Measurements from ENCODE around the gene GART. TPM values are rescaled to one million over a fixed set of nuclear protein-coding genes. Genes with fewer than 3 reads are reported as not detected.

The GART gene
- polyA plus RNA-seq, 3 donors: 7.4 to 28.6 (median 26.1) TPM

- no peak for DNase-seq
- Mint-ChIP-seq H3K9me3 (peaks cover 0 to 6% (median 0%) of the 10 kb centered on the region in 7 donors), H3K27me3 (ENCODE audit: low read depth in 3 of 3) (no peaks in the 10 kb centered on the region), H3K27ac (peak overlapping the region in 1 of 7 donors; percentile 25), H3K4me1 (peaks cover 10% of the 10 kb centered on the region), H3K36me3 (peaks cover 71 to 95% of the 10 kb centered on the region in 2 donors), H3K4me3 (no peak overlapping the region)
- H3K27me3 ChIP-seq (ENCODE audit: control insufficient read depth in 2 of 2, insufficient read depth in 2 of 2, low read length in 2 of 2): no peaks in the 10 kb centered on the region
- intact Hi-C loops (cut with micrococcal nuclease): no loop called here
- no peak overlapping the region for H3K9ac ChIP-seq (ENCODE audit: insufficient read depth, low read length, poor library complexity, severe bottlenecking)
- peaks cover 79 to 97% of the 10 kb centered on the region in 2 donors for H3K36me3 ChIP-seq (replicated peaks in 1 of 2; ENCODE audit: control insufficient read depth in 1 of 2, insufficient read depth in 2 of 2, low read length in 2 of 2)
- H3K4me2 ChIP-seq (replicated peaks; ENCODE audit: extremely low read depth, low read length, poor library complexity, severe bottlenecking): no peak overlapping the region
- peaks cover 100% of the 10 kb centered on the region for H3K79me2 ChIP-seq (ENCODE audit: insufficient read depth, low read length)
- H3K9me3 ChIP-seq (replicated peaks in 1 of 2; ENCODE audit: control insufficient read depth in 1 of 2, insufficient read depth in 1 of 2, low read length in 2 of 2): no peaks in the 10 kb centered on the region
- no peak overlapping the region for H3K27ac ChIP-seq (ENCODE audit: low read depth in 1 of 2, low read length in 2 of 2)
- no peak overlapping the region for H3K4me3 ChIP-seq (replicated peaks in 1 of 3; ENCODE audit: low read depth in 2 of 3, low read length in 3 of 3)
- H3K4me1 ChIP-seq (ENCODE audit: control insufficient read depth in 1 of 2, insufficient read depth in 2 of 2, low read length in 2 of 2): no peaks in the 10 kb centered on the region
- TF ChIP-seq, protein P1, sequence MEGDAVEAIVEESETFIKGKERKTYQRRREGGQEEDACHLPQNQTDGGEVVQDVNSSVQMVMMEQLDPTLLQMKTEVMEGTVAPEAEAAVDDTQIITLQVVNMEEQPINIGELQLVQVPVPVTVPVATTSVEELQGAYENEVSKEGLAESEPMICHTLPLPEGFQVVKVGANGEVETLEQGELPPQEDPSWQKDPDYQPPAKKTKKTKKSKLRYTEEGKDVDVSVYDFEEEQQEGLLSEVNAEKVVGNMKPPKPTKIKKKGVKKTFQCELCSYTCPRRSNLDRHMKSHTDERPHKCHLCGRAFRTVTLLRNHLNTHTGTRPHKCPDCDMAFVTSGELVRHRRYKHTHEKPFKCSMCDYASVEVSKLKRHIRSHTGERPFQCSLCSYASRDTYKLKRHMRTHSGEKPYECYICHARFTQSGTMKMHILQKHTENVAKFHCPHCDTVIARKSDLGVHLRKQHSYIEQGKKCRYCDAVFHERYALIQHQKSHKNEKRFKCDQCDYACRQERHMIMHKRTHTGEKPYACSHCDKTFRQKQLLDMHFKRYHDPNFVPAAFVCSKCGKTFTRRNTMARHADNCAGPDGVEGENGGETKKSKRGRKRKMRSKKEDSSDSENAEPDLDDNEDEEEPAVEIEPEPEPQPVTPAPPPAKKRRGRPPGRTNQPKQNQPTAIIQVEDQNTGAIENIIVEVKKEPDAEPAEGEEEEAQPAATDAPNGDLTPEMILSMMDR (IDR thresholded peaks at IDR 0.05): no peak
- H4K20me1 ChIP-seq (ENCODE audit: insufficient read depth, low read length): peaks cover 99% of the 10 kb centered on the region
- H2AFZ ChIP-seq (ENCODE audit: insufficient read depth, low read depth, low read length, poor library complexity, severe bottlenecking): no peak overlapping the region
- 97% methylated on average over 15 of the region's 23 CpGs for WGBS (ENCODE audit: insufficient coverage)
These were observed 9.1 kb upstream of the GART start for GRCh38 chr21:33550772-33551660.

GRCh38 chr21:33549848-33550771, 8.2 kb upstream of the GART start:
- TF ChIP-seq, protein P1 (IDR thresholded peaks at IDR 0.05): no peak
- Mint-ChIP-seq H3K4me1 (peaks cover 12% of the 10 kb centered on the region), H3K27ac (no peak overlapping the region), H3K27me3 (ENCODE audit: low read depth in 3 of 3) (no peaks in the 10 kb centered on the region), H3K4me3 (no peak overlapping the region), H3K9me3 (peaks cover 0 to 6% (median 0%) of the 10 kb centered on the region in 7 donors), H3K36me3 (peaks cover 62 to 87% of the 10 kb centered on the region in 2 donors)
- intact Hi-C loops (cut with micrococcal nuclease): loop anchor here in 1 of 2 donors (10.0 kb wide), 1 partner anchor 95 kb away; the partner anchor contains the start of genes CRYZL1 and ITSN1
- peaks cover 99% of the 10 kb centered on the region for H4K20me1 ChIP-seq (ENCODE audit: insufficient read depth, low read length)
- no peak overlapping the region for H3K4me3 ChIP-seq (replicated peaks in 1 of 3; ENCODE audit: low read depth in 2 of 3, low read length in 3 of 3)
- H3K27ac ChIP-seq (ENCODE audit: low read depth in 1 of 2, low read length in 2 of 2): no peak overlapping the region
- WGBS (ENCODE audit: insufficient coverage): over 99% methylated on average over 18 of the region's 19 CpGs
- H3K9me3 ChIP-seq (replicated peaks in 1 of 2; ENCODE audit: control insufficient read depth in 1 of 2, insufficient read depth in 1 of 2, low read length in 2 of 2): no peaks in the 10 kb centered on the region
- H3K27me3 ChIP-seq (ENCODE audit: control insufficient read depth in 2 of 2, insufficient read depth in 2 of 2, low read length in 2 of 2): no peaks in the 10 kb centered on the region
- H2AFZ ChIP-seq (ENCODE audit: insufficient read depth, low read depth, low read length, poor library complexity, severe bottlenecking): no peak overlapping the region
- H3K9ac ChIP-seq (ENCODE audit: insufficient read depth, low read length, poor library complexity, severe bottlenecking): no peak overlapping the region
- H3K36me3 ChIP-seq (replicated peaks in 1 of 2; ENCODE audit: control insufficient read depth in 1 of 2, insufficient read depth in 2 of 2, low read length in 2 of 2): peaks cover 74 to 88% of the 10 kb centered on the region in 2 donors
- no peak for DNase-seq
- peaks cover 100% of the 10 kb centered on the region for H3K79me2 ChIP-seq (ENCODE audit: insufficient read depth, low read length)
- H3K4me1 ChIP-seq (ENCODE audit: control insufficient read depth in 1 of 2, insufficient read depth in 2 of 2, low read length in 2 of 2): peaks cover 6 to 9% of the 10 kb centered on the region in 2 donors
- H3K4me2 ChIP-seq (replicated peaks; ENCODE audit: extremely low read depth, low read length, poor library complexity, severe bottlenecking): no peak overlapping the region
